ENCODE measurements around the gene KIF18A.

GRCh38 chr11:27991736-27992135 lies 116.2 kb downstream of the KIF18A start:
- TF ChIP-seq TAF1 (IDR thresholded peaks at IDR 0.05; ENCODE audit: borderline replicate concordance, low read depth, low read length), result no peak
- no peak for TF ChIP-seq POLR2AphosphoS5 (IDR thresholded peaks at IDR 0.05; ENCODE audit: low read depth, low read length)
- no peak for TF ChIP-seq POLR2A (IDR thresholded peaks at IDR 0.05; ENCODE audit: low read depth, low read length)
